B cell (primary cell): Measurements from ENCODE around the gene KLHL7. TPM values are rescaled to one million over a fixed set of nuclear protein-coding genes. Genes with fewer than 3 reads are reported as not detected.

Source experiments
- ATAC-seq: fragments of 200-7000 bp; cut with Tn5 transposase; one replicate; pipeline ENCODE4 v1.10.0; 2021; ENCODE audit warnings: low read depth, mild to moderate bottlenecking, moderate number of reproducible peaks, moderate library complexity
- CTCF ChIA-PET: fragments of 350-600 bp; sonication (Branson Sonifier 250); formaldehyde crosslinking; loops from one replicate; lab custom pipeline; 2021; ENCODE audit warnings: antibody characterized with exemption, inconsistent platforms; lab: Charles Lee
- POLR2A ChIA-PET: fragments of 350-600 bp; sonication (Branson Sonifier 250); formaldehyde crosslinking; loops from one replicate; lab custom pipeline; 2021; ENCODE audit warnings: antibody characterized with exemption; lab: Charles Lee
- DNase-seq: peaks from one replicate; pipeline ENCODE4 v3.0.0; 2013
- H2AFZ ChIP-seq: 2 replicates; pipeline ENCODE4 v1.6.1; 2012; ENCODE audit warnings: mild to moderate bottlenecking, low read depth, low read length; ENCODE audit not compliant: insufficient read depth, poor library complexity, severe bottlenecking
- H3K27ac ChIP-seq, 2 donors: 1 replicate in 1 of 2; 2 replicates in 1 of 2; pipeline ENCODE4 v1.5.1; 2012 to 2013; ENCODE audit warnings: low read length in 2 of 2, mild to moderate bottlenecking in 2 of 2, moderate library complexity in 1 of 2
- H3K27me3 ChIP-seq, 4 experiments: fragments of 200-600 bp in 1 of 4; sonication (generic) in 1 of 4; replicated peaks in 1 of 4; 1 replicate in 2 of 4; 2 replicates in 2 of 4; pipeline versions ENCODE4 v1.6.1 to v1.7.0; 2013 to 2016; ENCODE audit warnings: low read length in 3 of 4, mild to moderate bottlenecking in 2 of 4, mixed read lengths in 1 of 4, moderate library complexity in 1 of 4; ENCODE audit not compliant: insufficient read depth in 4 of 4, control insufficient read depth in 3 of 4; ENCODE audit errors: control extremely low read depth in 1 of 4
- H3K36me3 ChIP-seq, 2 experiments: replicated peaks in 1 of 2; 1 replicate in 1 of 2; 2 replicates in 1 of 2; pipeline versions ENCODE4 v1.6.1 to v1.7.1; 2013; ENCODE audit warnings: low read length in 1 of 2; ENCODE audit not compliant: insufficient read depth in 2 of 2, control insufficient read depth in 1 of 2; ENCODE audit errors: control extremely low read depth in 1 of 2, extremely low read depth in 1 of 2
- H3K4me1 ChIP-seq, 2 donors: fragments of 200-600 bp in 1 of 2; sonication (generic) in 1 of 2; 1 replicate in 1 of 2; 2 replicates in 1 of 2; pipeline versions ENCODE4 v1.5.1 to v1.6.1; 2013 to 2017; ENCODE audit warnings: low read length in 2 of 2; ENCODE audit not compliant: control insufficient read depth in 2 of 2, insufficient read depth in 2 of 2
- H3K4me2 ChIP-seq: replicated peaks from 2 replicates; pipeline ENCODE3; 2012; ENCODE audit warnings: mild to moderate bottlenecking, low read depth, low read length; ENCODE audit not compliant: poor library complexity, severe bottlenecking
- H3K4me3 ChIP-seq, 5 experiments: fragments of 200-600 bp in 1 of 5; sonication (generic) in 1 of 5; 1 replicate in 3 of 5; 2 replicates in 2 of 5; pipeline versions ENCODE4 v1.5.1 to v1.7.0; 2011 to 2016; ENCODE audit warnings: low read length in 4 of 5, mild to moderate bottlenecking in 4 of 5, low read depth in 2 of 5, control low read depth in 1 of 5, moderate library complexity in 1 of 5; ENCODE audit not compliant: insufficient read depth in 1 of 5; ENCODE audit errors: control extremely low read depth in 1 of 5, extremely low read depth in 1 of 5
- H3K79me2 ChIP-seq: fragments of 200-600 bp; sonication (generic); one replicate; pipeline ENCODE4 v1.6.0; 2016; ENCODE audit warnings: low read length; ENCODE audit not compliant: control insufficient read depth, insufficient read depth
- H3K9ac ChIP-seq: fragments of 200-600 bp; sonication (generic); 2 replicates; pipeline ENCODE4 v1.6.1; 2017; ENCODE audit warnings: mild to moderate bottlenecking, low read length, moderate library complexity
- H3K9me3 ChIP-seq, 3 donors: one replicate each; pipeline versions ENCODE4 v1.6.1 to v1.7.1; 2013; ENCODE audit warnings: low read length in 2 of 3; ENCODE audit not compliant: control insufficient read depth in 2 of 3, insufficient read depth in 1 of 3; ENCODE audit errors: control extremely low read depth in 1 of 3
- H4K20me1 ChIP-seq: 2 replicates; pipeline ENCODE4 v1.6.0; 2012; ENCODE audit warnings: mild to moderate bottlenecking, low read length; ENCODE audit not compliant: insufficient read depth, control insufficient read depth, poor library complexity, severe bottlenecking
- H3K27ac Mint-ChIP-seq: one replicate; pipeline ENCODE4 v1.8.0; 2021; ENCODE audit warnings: mixed read lengths
- H3K27me3 Mint-ChIP-seq: one replicate; pipeline ENCODE4 v1.8.0; 2021; ENCODE audit warnings: mixed read lengths
- H3K4me1 Mint-ChIP-seq: one replicate; pipeline ENCODE4 v1.8.0; 2021; ENCODE audit warnings: mixed read lengths
- H3K4me3 Mint-ChIP-seq: one replicate; pipeline ENCODE4 v1.8.0; 2021; ENCODE audit warnings: mixed read lengths
- H3K9me3 Mint-ChIP-seq: one replicate; pipeline ENCODE4 v1.8.0; 2022; ENCODE audit warnings: mixed read lengths; ENCODE audit not compliant: insufficient read depth
- CTCF ChIP-seq: fragments of 200-600 bp; IDR thresholded peaks from one replicate; pipeline ENCODE4 v1.8.0; 2022; ENCODE audit warnings: antibody characterized with exemption, mild to moderate bottlenecking
- EZH2 ChIP-seq: IDR thresholded peaks from 2 replicates; pipeline ENCODE4 v1.6.1; 2012; ENCODE audit warnings: borderline replicate concordance, low read depth, mild to moderate bottlenecking, moderate library complexity, low read length; ENCODE audit not compliant: insufficient read depth, poor library complexity, severe bottlenecking
- WGBS: methylation state at CpG from one replicate; pipeline ENCODE4 v1.1.5; 2013; ENCODE audit warnings: missing lambda C conversion rate; ENCODE audit not compliant: insufficient coverage; 5-methylcytosine and 5-hydroxymethylcytosine counted together
- intact Hi-C: fragments of 100-400 bp; cut with micrococcal nuclease; formaldehyde crosslinking; loops from one replicate; pipeline ENCODE4 v1.10.0; 2022
- polyA plus RNA-seq: library from polyadenylated mRNA; depleted of rRNA; stranded (reverse); fragments of >200 nt; gene quantifications from 2 replicates; pipeline ENCODE4 v1.2.3, GENCODE V29; 2012
- total RNA-seq, 2 donors: library from RNA; stranded (reverse); fragments of 120-200 nt in 1 of 2; gene quantifications; 1 replicate in 1 of 2; 2 replicates in 1 of 2; pipeline versions ENCODE4 v1.2.3 to v1.2.4, GENCODE V29; 2013 to 2022

KLHL7 gene
- total and polyA plus RNA-seq, 2 donors (not counting 1 experiment from before 2014, with no cell fraction given) = 9.2 to 22.8 TPM

GRCh38 chr7:23200331-23200730, 94.7 kb downstream of the KLHL7 start:
- H4K20me1 ChIP-seq = no peaks in the 10 kb centered on the region
- peaks cover 15 to 45% of the 10 kb centered on the region in 2 experiments for H3K36me3 ChIP-seq
- H3K27me3 ChIP-seq = no peaks in the 10 kb centered on the region
- no peaks in the 10 kb centered on the region for H3K79me2 ChIP-seq
- ATAC-seq = no peak
- 100% methylated on average over 2 of the region's 2 CpGs for WGBS
- Mint-ChIP-seq H3K9me3 (no peaks in the 10 kb centered on the region), H3K27me3 (peaks cover under 1% of the 10 kb centered on the region), H3K4me3 (no peak overlapping the region), H3K27ac (no peak overlapping the region), H3K4me1 (peaks cover under 1% of the 10 kb centered on the region)
- TF ChIP-seq CTCF = no peak
- no peak for TF ChIP-seq EZH2
- intact Hi-C loops = no loop called here
- no peak overlapping the region for H3K4me3 ChIP-seq
- H2AFZ ChIP-seq = no peak overlapping the region
- CTCF ChIA-PET = no interaction called here
- DNase-seq = no peak
- H3K4me2 ChIP-seq = no peak overlapping the region
- POLR2A ChIA-PET = no interaction called here
- H3K9ac ChIP-seq = no peak overlapping the region
- no peaks in the 10 kb centered on the region for H3K9me3 ChIP-seq
- no peaks in the 10 kb centered on the region for H3K4me1 ChIP-seq
- H3K27ac ChIP-seq = no peak overlapping the region

- intact Hi-C loops = no loop called here
- DNase-seq (no peak), ATAC-seq (no peak)
- H3K9me3 ChIP-seq = peaks cover 0 to 6% (median 0%) of the 10 kb centered on the region in 3 donors
- no peaks in the 10 kb centered on the region for H4K20me1 ChIP-seq
- Mint-ChIP-seq H3K27me3 (peaks cover 10% of the 10 kb centered on the region), H3K4me3 (no peak overlapping the region), H3K27ac (no peak overlapping the region), H3K4me1 (peaks cover 5% of the 10 kb centered on the region), H3K9me3 (no peaks in the 10 kb centered on the region)
- ChIA-PET POLR2A (no interaction called here), CTCF (interaction anchor here (0.6 kb wide), 1 partner anchor 396 kb away, joined by 4 read pairs; no protein-coding TSS in a partner anchor)
- H3K4me1 ChIP-seq = no peaks in the 10 kb centered on the region
- no CpG with 5 or more reads among the region's 1 CpG for WGBS
- no peaks in the 10 kb centered on the region for H3K79me2 ChIP-seq
- peaks cover 0 to 3% (median 0%) of the 10 kb centered on the region in 4 experiments for H3K27me3 ChIP-seq
- no peak overlapping the region for H3K4me3 ChIP-seq
- no peak overlapping the region for H3K9ac ChIP-seq
- no peak overlapping the region for H3K27ac ChIP-seq
- TF ChIP-seq EZH2 = no peak
- TF ChIP-seq CTCF = no peak
- H2AFZ ChIP-seq = no peak overlapping the region
- no peak overlapping the region for H3K4me2 ChIP-seq
- peaks cover 8 to 23% of the 10 kb centered on the region in 2 experiments for H3K36me3 ChIP-seq
Observed at GRCh38 chr7:23204241-23204640, 98.7 kb downstream of the KLHL7 start.
